Mammary epithelial cell (primary cell): ENCODE results near the gene STAT5B.

Experiments
- EZH2 ChIP-seq: IDR thresholded peaks from 2 replicates; pipeline ENCODE4 v1.6.1; 2012; ENCODE audit warnings: low read length, inconsistent platforms, borderline replicate concordance
- TF ChIP-seq, protein P1 (sequence below), 2 donors: IDR thresholded peaks in 1 of 2; conservative IDR thresholded peaks in 1 of 2; 2 replicates each; pipeline ENCODE4 v1.5.1; 2011 to 2012; ENCODE audit warnings: inconsistent platforms in 2 of 2, low read length in 2 of 2, mild to moderate bottlenecking in 2 of 2, control low read depth in 1 of 2, low read depth in 1 of 2; ENCODE audit not compliant: insufficient read depth in 1 of 2; ENCODE audit errors: extremely low read depth in 1 of 2

DNA sequence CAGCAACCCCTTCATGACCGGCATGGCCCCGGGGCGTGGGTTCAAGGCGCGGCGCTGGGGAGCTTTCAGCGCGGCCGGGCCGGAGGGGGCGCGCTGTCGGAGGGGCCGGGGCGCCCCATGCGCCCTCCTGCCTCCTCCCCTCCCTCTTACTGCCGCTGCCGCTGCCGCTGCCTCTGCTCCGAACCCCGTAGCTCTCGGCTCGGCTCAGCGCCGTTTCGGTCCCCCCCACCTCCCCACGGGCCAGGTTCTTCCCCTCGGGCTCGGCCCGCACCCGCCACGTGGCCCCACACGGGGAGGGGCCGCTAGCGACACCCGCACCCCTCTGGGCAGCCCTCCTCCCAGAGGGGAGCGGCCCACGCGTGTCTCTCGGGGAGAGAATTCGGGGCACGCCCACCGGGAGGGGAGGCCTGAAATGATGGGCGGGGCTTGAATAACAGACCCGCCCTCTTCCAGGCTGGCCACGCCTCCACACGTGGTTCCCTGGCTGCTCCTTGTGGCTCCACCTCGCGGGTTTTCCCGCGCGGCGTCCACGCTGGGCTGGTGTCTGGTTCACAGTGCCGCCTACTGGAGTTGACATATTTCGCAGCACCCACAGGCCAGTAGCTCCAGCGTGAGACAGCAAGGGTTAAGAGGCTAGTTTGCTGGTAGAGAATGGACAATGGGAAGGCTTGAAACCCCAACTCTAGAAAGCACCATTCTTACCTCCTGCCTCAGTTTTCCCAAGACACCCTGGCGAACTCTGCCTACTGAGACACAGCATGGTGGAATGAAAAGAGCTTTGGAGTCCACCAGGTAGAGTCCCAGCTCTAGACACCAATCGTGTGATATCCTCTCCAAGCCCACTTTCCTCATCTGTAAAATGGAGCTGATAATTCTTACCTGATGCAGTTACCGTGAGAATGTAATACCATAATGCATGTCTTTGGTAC lies 95.0 kb downstream of the STAT5B start, which contains the start of gene KCNH4:
- TF ChIP-seq, protein P1, sequence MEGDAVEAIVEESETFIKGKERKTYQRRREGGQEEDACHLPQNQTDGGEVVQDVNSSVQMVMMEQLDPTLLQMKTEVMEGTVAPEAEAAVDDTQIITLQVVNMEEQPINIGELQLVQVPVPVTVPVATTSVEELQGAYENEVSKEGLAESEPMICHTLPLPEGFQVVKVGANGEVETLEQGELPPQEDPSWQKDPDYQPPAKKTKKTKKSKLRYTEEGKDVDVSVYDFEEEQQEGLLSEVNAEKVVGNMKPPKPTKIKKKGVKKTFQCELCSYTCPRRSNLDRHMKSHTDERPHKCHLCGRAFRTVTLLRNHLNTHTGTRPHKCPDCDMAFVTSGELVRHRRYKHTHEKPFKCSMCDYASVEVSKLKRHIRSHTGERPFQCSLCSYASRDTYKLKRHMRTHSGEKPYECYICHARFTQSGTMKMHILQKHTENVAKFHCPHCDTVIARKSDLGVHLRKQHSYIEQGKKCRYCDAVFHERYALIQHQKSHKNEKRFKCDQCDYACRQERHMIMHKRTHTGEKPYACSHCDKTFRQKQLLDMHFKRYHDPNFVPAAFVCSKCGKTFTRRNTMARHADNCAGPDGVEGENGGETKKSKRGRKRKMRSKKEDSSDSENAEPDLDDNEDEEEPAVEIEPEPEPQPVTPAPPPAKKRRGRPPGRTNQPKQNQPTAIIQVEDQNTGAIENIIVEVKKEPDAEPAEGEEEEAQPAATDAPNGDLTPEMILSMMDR (conservative IDR thresholded peaks at IDR 0.05 in 1 of 2, IDR thresholded peaks at IDR 0.05 in 1 of 2; ENCODE audit: extremely low read depth in 1 of 2, insufficient read depth in 1 of 2, low read depth in 1 of 2, low read length in 2 of 2) = peak; percentile 20 to 55
- TF ChIP-seq EZH2 = no peak
